ENCODE measurements around the gene SLC26A11. TPM values are rescaled to one million over a fixed set of nuclear protein-coding genes. Genes with fewer than 3 reads are reported as not detected.

Gene SLC26A11
- total RNA-seq, 1 experiment from 2014 or later = 26.5 TPM

- no peak overlapping the region for H3K4me3 Mint-ChIP-seq
These were observed 32.6 kb downstream of the SLC26A11 start for GRCh38 chr17:80252871-80253270.

More at GRCh38 chr17:80252871-80253270, 32.6 kb downstream of the SLC26A11 start:
- Mint-ChIP-seq H3K4me1 (peaks cover 9 to 18% of the 10 kb centered on the region in 2 experiments), H3K9me3 (no peaks in the 10 kb centered on the region), H3K27ac (no peak overlapping the region), H3K36me3 (ENCODE audit: insufficient read depth in 1 of 3, low read depth in 3 of 3) (peaks cover 2 to 12% (median 4%) of the 10 kb centered on the region in 3 experiments; a peak in 5 of 7 replicates), H3K27me3 (ENCODE audit: low read depth) (no peaks in the 10 kb centered on the region)
- peak; percentile 84 for DNase-seq
- Histone ChIP-seq H3K27me3 (ENCODE audit: insufficient read depth, low read length) (no peaks in the 10 kb centered on the region), H2BK120ac (ENCODE audit: low read depth, low read length, poor library complexity, severe bottlenecking) (no peak overlapping the region), H3K18ac (ENCODE audit: insufficient read length, low read depth, low read length) (no peak overlapping the region), H3K79me2 (ENCODE audit: insufficient read depth, low read length) (no peaks in the 10 kb centered on the region), H3T11ph (ENCODE audit: low read length) (no peak overlapping the region), H3K79me1 (ENCODE audit: insufficient read depth, low read depth, low read length, poor library complexity, severe bottlenecking) (no peaks in the 10 kb centered on the region), H4K91ac (ENCODE audit: insufficient read length, low read depth, low read length) (no peak overlapping the region), H2AK5ac (ENCODE audit: insufficient read length, low read length) (no peak overlapping the region), H2BK20ac (ENCODE audit: low read depth, low read length, poor library complexity, severe bottlenecking) (no peak overlapping the region), H3K56ac (ENCODE audit: insufficient read length, low read depth, low read length) (no peak overlapping the region), H4K8ac (replicated peaks; ENCODE audit: insufficient read length, low read depth, low read length) (no peak overlapping the region), H3K4ac (ENCODE audit: low read depth, low read length) (no peak overlapping the region), H3K23me2 (ENCODE audit: insufficient read length, low read depth, low read length, poor library complexity, severe bottlenecking) (no peaks in the 10 kb centered on the region), H3K27ac (ENCODE audit: insufficient read length, low read depth, low read length) (no peak overlapping the region), H3K14ac (ENCODE audit: insufficient read depth, low read length) (no peak overlapping the region), H3K4me2 (ENCODE audit: insufficient read depth, insufficient read length, low read length) (no peak overlapping the region), H3K4me1 (ENCODE audit: insufficient read depth, low read length) (peaks cover 6% of the 10 kb centered on the region; the same call in 1 of the 2 replicates), H2BK15ac (ENCODE audit: low read depth, low read length) (no peak overlapping the region), H3K9ac (ENCODE audit: extremely low read depth, insufficient read length, low read length) (no peak overlapping the region), H4K20me1 (ENCODE audit: control insufficient read depth, insufficient read depth, insufficient read length) (no peaks in the 10 kb centered on the region), H3K23ac (ENCODE audit: insufficient read length, low read depth, low read length) (no peak overlapping the region), H3K9me3 (ENCODE audit: control insufficient read depth, low read depth, low read length) (no peaks in the 10 kb centered on the region), H2BK12ac (ENCODE audit: insufficient read length, low read depth, low read length) (no peak overlapping the region), H4K5ac (ENCODE audit: insufficient read length, low read depth, low read length) (no peak overlapping the region), H2BK5ac (ENCODE audit: insufficient read length, low read length) (no peak overlapping the region), H2AFZ (ENCODE audit: low read length) (no peak overlapping the region)
- no CpG with 5 or more reads among the region's 13 CpGs for WGBS (ENCODE audit: extremely low coverage, insufficient read length, low lambda C conversion rate)
- TF ChIP-seq, protein P1, sequence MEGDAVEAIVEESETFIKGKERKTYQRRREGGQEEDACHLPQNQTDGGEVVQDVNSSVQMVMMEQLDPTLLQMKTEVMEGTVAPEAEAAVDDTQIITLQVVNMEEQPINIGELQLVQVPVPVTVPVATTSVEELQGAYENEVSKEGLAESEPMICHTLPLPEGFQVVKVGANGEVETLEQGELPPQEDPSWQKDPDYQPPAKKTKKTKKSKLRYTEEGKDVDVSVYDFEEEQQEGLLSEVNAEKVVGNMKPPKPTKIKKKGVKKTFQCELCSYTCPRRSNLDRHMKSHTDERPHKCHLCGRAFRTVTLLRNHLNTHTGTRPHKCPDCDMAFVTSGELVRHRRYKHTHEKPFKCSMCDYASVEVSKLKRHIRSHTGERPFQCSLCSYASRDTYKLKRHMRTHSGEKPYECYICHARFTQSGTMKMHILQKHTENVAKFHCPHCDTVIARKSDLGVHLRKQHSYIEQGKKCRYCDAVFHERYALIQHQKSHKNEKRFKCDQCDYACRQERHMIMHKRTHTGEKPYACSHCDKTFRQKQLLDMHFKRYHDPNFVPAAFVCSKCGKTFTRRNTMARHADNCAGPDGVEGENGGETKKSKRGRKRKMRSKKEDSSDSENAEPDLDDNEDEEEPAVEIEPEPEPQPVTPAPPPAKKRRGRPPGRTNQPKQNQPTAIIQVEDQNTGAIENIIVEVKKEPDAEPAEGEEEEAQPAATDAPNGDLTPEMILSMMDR (conservative IDR thresholded peaks at IDR 0.05) = peak; percentile 72
